HG03442 (cell line): ENCODE results near the gene NDUFA5.
A peak's percentile ranks its signal among the peaks of the same experiment; 100 is the strongest.

Experiments
- ATAC-seq: cut with Tn5 transposase; IDR thresholded peaks from one replicate; pipeline ENCODE4 v1.9.1; 2021; ENCODE audit warnings: mild to moderate bottlenecking, moderate library complexity; ENCODE audit not compliant: unreplicated experiment

The NDUFA5 gene

GRCh38 chr7:123557398-123558288, at the start of gene NDUFA5:
TSS of gene NDUFA5 (minus strand) at chr7:123557818. CDS start at chr7:123557795, 23 bp downstream.
- peak; percentile 97 for ATAC-seq

DNA sequence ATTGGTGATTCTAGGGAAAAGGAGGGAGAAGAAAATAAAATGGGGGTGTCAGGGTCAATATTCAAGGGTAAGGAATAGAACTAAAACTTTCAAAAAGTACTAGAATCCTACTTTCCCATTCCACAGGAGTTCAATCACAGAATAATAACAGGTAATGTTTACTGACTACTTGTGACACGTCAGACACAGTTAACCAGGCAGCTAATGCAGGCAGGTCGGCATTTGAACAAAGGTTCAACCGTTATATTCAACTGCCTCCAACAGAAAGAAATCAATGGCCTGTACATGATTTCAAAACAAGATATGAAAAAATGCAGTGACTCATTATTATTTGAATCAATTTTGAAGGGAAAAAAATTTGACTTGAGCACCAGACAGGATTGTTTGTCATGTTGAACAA, 47.1 kb upstream of the NDUFA5 start:
- no peak for ATAC-seq

GRCh38 chr7:123602648-123603047, 45.0 kb upstream of the NDUFA5 start:
- ATAC-seq: no peak

- ATAC-seq: no peak
Measured at GRCh38 chr7:123601530-123601929, 43.9 kb upstream of the NDUFA5 start, which contains the start of gene ASB15. TSS of gene ASB15 (plus strand) at chr7:123601821. CDS start at chr7:123614503, 12,682 bp downstream.

DNA sequence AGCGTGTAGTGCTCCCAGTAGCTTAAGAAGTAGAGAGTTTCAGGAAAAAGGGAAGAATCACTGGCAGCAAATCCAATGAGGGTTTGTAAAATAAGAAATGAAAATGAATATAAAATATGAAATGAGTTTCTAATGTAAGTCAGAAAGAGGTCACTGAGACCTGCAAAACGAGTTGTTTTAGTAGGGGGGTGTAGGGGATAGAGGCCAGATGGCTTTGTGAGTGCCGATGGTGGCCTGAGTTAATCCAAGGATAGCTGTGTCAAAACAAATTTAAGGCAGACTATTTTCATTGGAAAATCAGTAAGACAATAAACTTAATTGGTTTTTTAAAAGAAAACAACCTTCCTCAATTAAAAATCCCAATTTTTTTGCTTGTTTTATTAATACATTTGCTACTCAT, 43.3 kb upstream of the NDUFA5 start:
- no peak for ATAC-seq

DNA sequence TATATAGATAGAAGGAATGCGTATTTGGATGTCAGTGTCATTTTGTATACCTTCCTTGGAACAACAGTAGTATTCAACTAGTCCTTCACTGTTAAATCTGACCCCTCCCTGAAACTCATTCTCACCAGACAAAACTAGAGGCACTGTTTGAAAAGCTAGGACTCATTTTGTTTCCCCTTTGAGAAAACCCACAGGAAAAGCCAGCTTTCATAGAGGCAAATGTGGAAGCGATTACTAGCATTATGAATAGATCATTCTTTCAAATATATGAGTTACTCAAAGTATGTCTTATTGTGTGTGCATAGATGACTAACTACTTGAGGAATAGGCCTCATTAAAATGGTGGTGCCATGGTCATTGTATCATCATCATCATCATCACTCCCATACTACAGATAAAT, 42.1 kb upstream of the NDUFA5 start:
- no peak for ATAC-seq

- ATAC-seq: no peak
Measured at GRCh38 chr7:123598657-123599056, 41.0 kb upstream of the NDUFA5 start.

- no peak for ATAC-seq
Measured at GRCh38 chr7:123594813-123595241, 37.2 kb upstream of the NDUFA5 start.

- no peak for ATAC-seq
Measured at GRCh38 chr7:123588376-123588775, 30.8 kb upstream of the NDUFA5 start.

DNA sequence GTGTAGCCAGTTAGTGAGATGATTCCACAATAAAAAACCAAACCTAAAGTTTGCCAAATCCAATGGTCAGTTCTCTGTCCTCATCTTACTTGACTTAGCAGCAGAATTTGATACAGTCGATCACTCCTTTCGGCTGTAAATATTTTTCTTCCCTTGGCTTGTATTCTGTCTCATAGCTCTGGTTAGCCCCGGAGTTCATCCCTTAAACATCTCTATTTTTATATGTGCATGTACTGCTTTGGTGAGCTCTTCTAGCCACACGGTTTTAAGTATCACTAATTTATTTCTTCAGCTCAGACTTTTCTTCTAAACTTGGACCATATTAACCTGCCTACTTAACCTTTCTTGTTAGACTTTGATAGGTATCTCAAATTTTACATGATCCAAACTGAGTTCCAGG, 26.2 kb upstream of the NDUFA5 start:
- no peak for ATAC-seq

DNA sequence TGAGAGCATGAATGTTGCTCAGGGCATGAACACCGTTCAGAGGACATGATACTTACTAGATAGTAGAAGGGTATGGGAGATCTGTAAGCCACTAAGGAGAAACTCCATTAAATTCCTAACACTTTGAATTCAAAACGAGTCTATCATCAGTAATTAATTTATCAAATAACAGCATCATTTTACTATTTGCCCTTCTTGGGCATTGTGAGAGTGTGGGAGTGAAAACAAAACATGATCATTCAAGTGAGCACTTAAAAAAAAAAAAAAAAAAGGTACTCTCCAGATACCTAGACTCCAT, 23.5 kb upstream of the NDUFA5 start:
- no peak for ATAC-seq

DNA sequence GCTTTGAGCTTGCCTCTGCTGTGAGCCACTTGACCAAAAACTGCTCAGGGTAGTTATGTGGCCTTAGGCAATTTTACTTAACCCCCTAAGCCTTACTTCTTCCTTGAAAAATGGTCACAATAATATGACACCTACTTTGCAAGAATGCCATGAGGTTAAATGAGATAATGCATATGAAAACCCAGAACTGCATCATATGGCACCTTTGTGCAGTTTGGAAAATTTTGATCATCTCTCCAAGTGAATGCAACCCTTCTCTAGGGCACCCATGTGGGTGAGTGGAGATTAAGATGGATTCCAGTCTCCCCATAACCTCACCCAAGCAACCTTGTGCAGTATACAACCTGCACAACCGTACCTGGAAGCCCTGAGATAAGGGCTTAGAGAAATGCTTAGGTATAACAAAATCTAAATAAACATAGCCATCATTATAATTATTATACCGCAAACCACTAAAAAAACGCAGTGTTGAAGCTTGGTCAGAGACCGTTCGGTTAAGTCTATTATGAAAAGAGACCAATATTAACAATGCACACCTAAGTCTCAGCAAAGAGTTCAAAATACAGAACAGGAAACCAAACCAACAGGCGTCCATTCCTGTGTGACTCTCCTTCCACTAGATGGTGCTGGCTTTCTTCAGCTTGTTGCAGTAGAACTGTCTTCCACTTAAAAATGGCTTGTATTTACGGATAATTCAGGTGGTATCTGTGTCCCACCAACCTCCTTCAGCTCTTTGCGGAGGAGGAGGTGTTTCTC, 23.0 kb upstream of the NDUFA5 start:
- ATAC-seq: peak; percentile 90

- no peak for ATAC-seq
Measured at GRCh38 chr7:123579416-123579815, 21.8 kb upstream of the NDUFA5 start.

DNA sequence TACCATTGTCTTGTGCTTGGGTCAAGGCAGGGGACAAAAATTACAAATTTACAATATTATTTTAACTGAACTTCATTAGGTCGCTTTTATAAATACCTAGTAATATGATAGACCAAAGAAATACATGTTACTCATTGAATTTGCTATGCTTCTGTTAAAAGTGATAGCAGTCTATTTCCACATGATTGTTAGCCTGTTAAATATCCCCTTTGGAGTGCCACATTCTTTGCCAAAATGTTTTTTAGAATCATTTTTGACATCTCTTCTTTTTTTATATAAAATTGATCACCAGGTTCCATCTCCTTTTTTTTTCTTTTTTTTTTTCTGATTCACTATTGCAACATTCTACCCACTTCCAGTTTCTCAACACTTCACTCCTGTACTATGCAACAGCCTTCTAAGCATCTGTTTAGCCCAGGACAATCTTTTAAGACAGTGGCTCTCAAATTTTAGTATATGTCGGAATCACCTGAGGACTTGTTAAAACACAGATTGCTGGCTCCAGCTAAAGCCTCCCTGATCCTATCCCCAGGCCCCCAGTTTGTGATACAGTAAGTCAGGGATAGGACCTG, 16.4 kb upstream of the NDUFA5 start:
- no peak for ATAC-seq

GRCh38 chr7:123573341-123573740, 15.7 kb upstream of the NDUFA5 start:
- no peak for ATAC-seq

DNA sequence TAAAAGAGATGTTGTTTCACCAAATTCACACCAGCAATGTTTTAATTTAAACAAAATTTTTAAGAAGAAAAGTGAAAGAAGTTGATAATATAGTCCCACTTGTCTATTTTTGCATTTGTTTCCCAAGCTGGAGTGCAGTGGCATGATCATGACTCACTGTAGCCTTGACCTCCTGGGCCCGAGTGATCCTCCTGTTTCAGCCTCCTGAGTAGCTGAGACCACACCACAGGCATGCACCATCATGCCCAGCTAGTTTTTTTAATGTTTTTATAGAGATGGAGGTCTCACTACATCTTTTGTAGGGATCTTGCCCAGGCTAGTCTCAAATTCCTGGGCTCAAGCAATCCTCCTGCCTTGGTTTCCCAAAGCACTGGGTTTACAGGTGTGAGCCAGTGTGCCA, 14.1 kb upstream of the NDUFA5 start:
- no peak for ATAC-seq

GRCh38 chr7:123571187-123571586, 13.6 kb upstream of the NDUFA5 start:
- no peak for ATAC-seq

GRCh38 chr7:123570390-123571182, 13.0 kb upstream of the NDUFA5 start:
- peak; percentile 50 for ATAC-seq

GRCh38 chr7:123569352-123570010, 11.9 kb upstream of the NDUFA5 start:
- ATAC-seq: no peak

DNA sequence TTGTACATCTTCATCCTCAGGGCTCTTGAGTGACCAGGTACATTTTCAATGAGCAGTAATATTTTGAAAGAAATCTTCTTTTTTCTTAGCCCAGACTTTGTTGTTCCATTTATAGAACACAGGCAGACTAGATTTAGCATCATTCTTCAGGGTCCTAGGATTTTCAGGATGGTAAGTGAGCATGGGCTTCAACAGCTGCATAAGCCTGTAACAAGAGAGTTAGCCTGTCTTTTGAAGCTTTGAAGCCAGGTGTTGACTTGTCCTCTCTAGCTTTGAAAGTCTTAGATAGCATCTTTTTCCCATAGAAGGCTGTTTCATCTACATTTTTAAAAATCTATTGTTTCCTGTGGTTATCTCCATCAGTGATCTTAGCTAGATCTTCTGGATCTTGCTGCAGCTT, 4.5 kb upstream of the NDUFA5 start:
- no peak for ATAC-seq
